HL-60 (cell line): ENCODE results near the gene GNAT1.

Experiments
- TF ChIP-seq, protein P1 (sequence below): IDR thresholded peaks from one replicate; pipeline ENCODE4 v1.5.1; 2011; ENCODE audit warnings: low read length, control low read depth, inconsistent platforms; ENCODE audit not compliant: insufficient read depth
- TF ChIP-seq, protein P2 (sequence below): IDR thresholded peaks from 2 replicates; pipeline ENCODE4 v1.6.1; 2012; ENCODE audit warnings: low read depth; ENCODE audit not compliant: insufficient replicate concordance

DNA sequence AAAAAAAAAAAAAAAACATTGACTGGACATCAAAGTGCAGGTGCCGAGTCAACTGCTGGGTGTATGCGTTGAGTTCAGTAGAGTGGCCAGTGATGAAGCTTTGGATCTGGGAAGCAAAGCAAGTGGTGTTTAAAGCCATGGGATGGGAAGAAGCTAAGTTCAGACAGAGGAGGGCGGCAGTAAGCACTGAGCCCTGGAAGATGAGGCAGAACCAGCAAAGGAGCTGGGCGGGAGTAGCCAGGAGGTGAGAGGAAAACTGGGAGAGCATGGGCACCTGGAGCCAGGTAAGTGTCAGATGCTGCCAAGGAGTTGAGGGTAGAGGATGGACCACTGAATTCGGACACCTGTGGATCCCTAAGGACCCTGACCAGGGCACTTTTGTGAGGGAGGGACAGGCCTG lies 33.2 kb downstream of the GNAT1 start:
- TF ChIP-seq, protein P1, sequence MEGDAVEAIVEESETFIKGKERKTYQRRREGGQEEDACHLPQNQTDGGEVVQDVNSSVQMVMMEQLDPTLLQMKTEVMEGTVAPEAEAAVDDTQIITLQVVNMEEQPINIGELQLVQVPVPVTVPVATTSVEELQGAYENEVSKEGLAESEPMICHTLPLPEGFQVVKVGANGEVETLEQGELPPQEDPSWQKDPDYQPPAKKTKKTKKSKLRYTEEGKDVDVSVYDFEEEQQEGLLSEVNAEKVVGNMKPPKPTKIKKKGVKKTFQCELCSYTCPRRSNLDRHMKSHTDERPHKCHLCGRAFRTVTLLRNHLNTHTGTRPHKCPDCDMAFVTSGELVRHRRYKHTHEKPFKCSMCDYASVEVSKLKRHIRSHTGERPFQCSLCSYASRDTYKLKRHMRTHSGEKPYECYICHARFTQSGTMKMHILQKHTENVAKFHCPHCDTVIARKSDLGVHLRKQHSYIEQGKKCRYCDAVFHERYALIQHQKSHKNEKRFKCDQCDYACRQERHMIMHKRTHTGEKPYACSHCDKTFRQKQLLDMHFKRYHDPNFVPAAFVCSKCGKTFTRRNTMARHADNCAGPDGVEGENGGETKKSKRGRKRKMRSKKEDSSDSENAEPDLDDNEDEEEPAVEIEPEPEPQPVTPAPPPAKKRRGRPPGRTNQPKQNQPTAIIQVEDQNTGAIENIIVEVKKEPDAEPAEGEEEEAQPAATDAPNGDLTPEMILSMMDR: no peak
- TF ChIP-seq, protein P2, sequence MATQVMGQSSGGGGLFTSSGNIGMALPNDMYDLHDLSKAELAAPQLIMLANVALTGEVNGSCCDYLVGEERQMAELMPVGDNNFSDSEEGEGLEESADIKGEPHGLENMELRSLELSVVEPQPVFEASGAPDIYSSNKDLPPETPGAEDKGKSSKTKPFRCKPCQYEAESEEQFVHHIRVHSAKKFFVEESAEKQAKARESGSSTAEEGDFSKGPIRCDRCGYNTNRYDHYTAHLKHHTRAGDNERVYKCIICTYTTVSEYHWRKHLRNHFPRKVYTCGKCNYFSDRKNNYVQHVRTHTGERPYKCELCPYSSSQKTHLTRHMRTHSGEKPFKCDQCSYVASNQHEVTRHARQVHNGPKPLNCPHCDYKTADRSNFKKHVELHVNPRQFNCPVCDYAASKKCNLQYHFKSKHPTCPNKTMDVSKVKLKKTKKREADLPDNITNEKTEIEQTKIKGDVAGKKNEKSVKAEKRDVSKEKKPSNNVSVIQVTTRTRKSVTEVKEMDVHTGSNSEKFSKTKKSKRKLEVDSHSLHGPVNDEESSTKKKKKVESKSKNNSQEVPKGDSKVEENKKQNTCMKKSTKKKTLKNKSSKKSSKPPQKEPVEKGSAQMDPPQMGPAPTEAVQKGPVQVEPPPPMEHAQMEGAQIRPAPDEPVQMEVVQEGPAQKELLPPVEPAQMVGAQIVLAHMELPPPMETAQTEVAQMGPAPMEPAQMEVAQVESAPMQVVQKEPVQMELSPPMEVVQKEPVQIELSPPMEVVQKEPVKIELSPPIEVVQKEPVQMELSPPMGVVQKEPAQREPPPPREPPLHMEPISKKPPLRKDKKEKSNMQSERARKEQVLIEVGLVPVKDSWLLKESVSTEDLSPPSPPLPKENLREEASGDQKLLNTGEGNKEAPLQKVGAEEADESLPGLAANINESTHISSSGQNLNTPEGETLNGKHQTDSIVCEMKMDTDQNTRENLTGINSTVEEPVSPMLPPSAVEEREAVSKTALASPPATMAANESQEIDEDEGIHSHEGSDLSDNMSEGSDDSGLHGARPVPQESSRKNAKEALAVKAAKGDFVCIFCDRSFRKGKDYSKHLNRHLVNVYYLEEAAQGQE: no peak
